Ectodermal cell (in vitro differentiated cells): ENCODE measurements around the gene TTC27.
"Not testable (repeated sequence)": the region's sequence is repeated elsewhere in the genome, so short reads cannot be mapped to it uniquely, and the experiment has no call there.

Experiments used
- H3K27ac ChIP-seq: 2 replicates; pipeline ENCODE4 v1.7.0; 2013; ENCODE audit warnings: mild to moderate bottlenecking, low read depth, low read length; ENCODE audit not compliant: insufficient read depth, poor library complexity, severe bottlenecking
- H3K27me3 ChIP-seq: 2 replicates; pipeline ENCODE4 v1.7.0; 2013; ENCODE audit warnings: mild to moderate bottlenecking, low read length; ENCODE audit not compliant: insufficient read depth, control insufficient read depth, poor library complexity, severe bottlenecking
- H3K36me3 ChIP-seq: one replicate; pipeline ENCODE4 v1.7.0; 2013; ENCODE audit warnings: low read length; ENCODE audit not compliant: control insufficient read depth, insufficient read depth
- H3K4me1 ChIP-seq: one replicate; pipeline ENCODE4 v1.7.0; 2013; ENCODE audit warnings: low read length; ENCODE audit not compliant: control insufficient read depth, insufficient read depth
- H3K4me3 ChIP-seq: 2 replicates; pipeline ENCODE4 v1.7.0; 2013; ENCODE audit warnings: low read depth, low read length, control low read depth; ENCODE audit not compliant: insufficient read depth
- H3K9me3 ChIP-seq: 2 replicates; pipeline ENCODE4 v1.7.0; 2013; ENCODE audit warnings: mild to moderate bottlenecking, low read length, moderate library complexity; ENCODE audit not compliant: control insufficient read depth
- WGBS, 2 experiments: methylation state at CpG; one replicate each; pipeline ENCODE4 v1.1.7; 2013; ENCODE audit warnings: missing lambda C conversion rate in 2 of 2; 5-methylcytosine and 5-hydroxymethylcytosine counted together

TTC27 gene

GRCh38 chr2:32838418-32838817, 210.6 kb downstream of the TTC27 start:
- no peaks in the 10 kb centered on the region for H3K9me3 ChIP-seq
- H3K4me1 ChIP-seq = peaks cover under 1% of the 10 kb centered on the region
- no peak overlapping the region for H3K27ac ChIP-seq
- WGBS, 2 experiments = 89 to 97% methylated on average over 6 to 7 of the region's 7 CpGs
- no peaks in the 10 kb centered on the region for H3K36me3 ChIP-seq
- no peak overlapping the region for H3K4me3 ChIP-seq
- H3K27me3 ChIP-seq = no peaks in the 10 kb centered on the region

- no peak overlapping the region for H3K27ac ChIP-seq
- H3K9me3 ChIP-seq = no peaks in the 10 kb centered on the region
- WGBS, 2 experiments = 90 to 91% methylated on average over 4 of the region's 4 CpGs
- H3K4me3 ChIP-seq = no peak overlapping the region
- H3K36me3 ChIP-seq = no peaks in the 10 kb centered on the region
- no peaks in the 10 kb centered on the region for H3K4me1 ChIP-seq
- H3K27me3 ChIP-seq = no peaks in the 10 kb centered on the region
Observed at GRCh38 chr2:32838949-32839348, 211.1 kb downstream of the TTC27 start.

- Histone ChIP-seq H3K9me3 (no peaks in the 10 kb centered on the region), H3K27me3 (no peaks in the 10 kb centered on the region), H3K36me3 (no peaks in the 10 kb centered on the region), H3K4me3 (no peak overlapping the region), H3K27ac (no peak overlapping the region), H3K4me1 (no peaks in the 10 kb centered on the region)
- WGBS, 2 experiments = 93 to 95% methylated on average over 8 to 11 of the region's 11 CpGs
Observed at GRCh38 chr2:32841931-32842898, 214.4 kb downstream of the TTC27 start.

- 91 to 100% methylated on average over 1 of the region's 1 CpG for WGBS, 2 experiments
- no peaks in the 10 kb centered on the region for H3K27me3 ChIP-seq
- H3K27ac ChIP-seq = no peak overlapping the region
- H3K9me3 ChIP-seq = no peaks in the 10 kb centered on the region
- H3K4me1 ChIP-seq = no peaks in the 10 kb centered on the region
- no peak overlapping the region for H3K4me3 ChIP-seq
- H3K36me3 ChIP-seq = no peaks in the 10 kb centered on the region
Observed at GRCh38 chr2:32843699-32844098, 215.8 kb downstream of the TTC27 start.

- Histone ChIP-seq H3K36me3 (no peaks in the 10 kb centered on the region), H3K4me1 (no peaks in the 10 kb centered on the region), H3K9me3 (no peaks in the 10 kb centered on the region), H3K4me3 (no peak overlapping the region), H3K27me3 (no peaks in the 10 kb centered on the region), H3K27ac (no peak overlapping the region)
- WGBS, 2 experiments = 83 to 94% methylated on average over 4 of the region's 4 CpGs
Observed at GRCh38 chr2:32844253-32844652, 216.4 kb downstream of the TTC27 start.

- not testable (repeated sequence) for H3K36me3 ChIP-seq, H3K27ac ChIP-seq, H3K4me3 ChIP-seq, H3K27me3 ChIP-seq, H3K4me1 ChIP-seq, H3K9me3 ChIP-seq
- WGBS, 2 experiments = 78 to 96% methylated on average over 3 to 4 of the region's 4 CpGs
Observed at GRCh38 chr2:32846274-32846673, 218.4 kb downstream of the TTC27 start.

GRCh38 chr2:32847734-32848133, 219.9 kb downstream of the TTC27 start:
- no peak overlapping the region for H3K4me3 ChIP-seq
- H3K9me3 ChIP-seq = no peaks in the 10 kb centered on the region
- no peaks in the 10 kb centered on the region for H3K27me3 ChIP-seq

GRCh38 chr2:32849456-32850194, 221.8 kb downstream of the TTC27 start:
- Histone ChIP-seq H3K4me1 (no peaks in the 10 kb centered on the region), H3K27me3 (no peaks in the 10 kb centered on the region), H3K27ac (no peak overlapping the region), H3K9me3 (no peaks in the 10 kb centered on the region), H3K4me3 (no peak overlapping the region), H3K36me3 (no peaks in the 10 kb centered on the region)
- WGBS, 2 experiments = 92 to 94% methylated on average over 5 of the region's 5 CpGs

More at GRCh38 chr2:32847734-32848133, 219.9 kb downstream of the TTC27 start:
- H3K4me1 ChIP-seq = no peaks in the 10 kb centered on the region
- H3K36me3 ChIP-seq = no peaks in the 10 kb centered on the region
- no peak overlapping the region for H3K27ac ChIP-seq

- Histone ChIP-seq H3K9me3 (no peaks in the 10 kb centered on the region), H3K27ac (no peak overlapping the region)
- WGBS, 2 experiments = 92 to 94% methylated on average over 4 of the region's 4 CpGs
Observed at GRCh38 chr2:32851777-32852439, 224.1 kb downstream of the TTC27 start.

GRCh38 chr2:32852856-32853255, 225.0 kb downstream of the TTC27 start:
- H3K9me3 ChIP-seq = no peaks in the 10 kb centered on the region
- H3K27ac ChIP-seq = no peak overlapping the region
- H3K4me1 ChIP-seq = no peaks in the 10 kb centered on the region
- no peaks in the 10 kb centered on the region for H3K36me3 ChIP-seq
- H3K27me3 ChIP-seq = no peaks in the 10 kb centered on the region
- no peak overlapping the region for H3K4me3 ChIP-seq
- 92 to 95% methylated on average over 5 of the region's 5 CpGs for WGBS, 2 experiments

More at GRCh38 chr2:32851777-32852439, 224.1 kb downstream of the TTC27 start:
- no peaks in the 10 kb centered on the region for H3K4me1 ChIP-seq
- no peaks in the 10 kb centered on the region for H3K27me3 ChIP-seq
- no peaks in the 10 kb centered on the region for H3K36me3 ChIP-seq
- no peak overlapping the region for H3K4me3 ChIP-seq
